Parathyroid adenoma (tissue), 2 donors: ENCODE data around the gene RUFY4.
"Not testable (repeated sequence)": the region's sequence is repeated elsewhere in the genome, so short reads cannot be mapped to it uniquely, and the experiment has no call there.

Source experiments
- H2AFZ ChIP-seq: fragments of 300-600 bp; sonication (generic); one replicate; pipeline ENCODE4 v1.7.0; 2017; ENCODE audit warnings: antibody characterized with exemption, mild to moderate bottlenecking
- H3K27ac ChIP-seq: fragments of 300-600 bp; sonication (generic); one replicate; pipeline ENCODE4 v1.7.0; 2017
- H3K27me3 ChIP-seq: fragments of 300-600 bp; sonication (generic); one replicate; pipeline ENCODE4 v1.7.0; 2017; ENCODE audit warnings: low read length; ENCODE audit not compliant: control insufficient read depth, insufficient read depth
- H3K36me3 ChIP-seq: fragments of 300-600 bp; sonication (generic); one replicate; pipeline ENCODE4 v1.7.0; 2017; ENCODE audit warnings: low read length; ENCODE audit not compliant: control insufficient read depth, insufficient read depth
- H3K4me1 ChIP-seq: fragments of 300-600 bp; sonication (generic); one replicate; pipeline ENCODE4 v1.7.0; 2017; ENCODE audit warnings: control low read depth
- H3K4me2 ChIP-seq: fragments of 300-600 bp; sonication (generic); one replicate; pipeline ENCODE4 v1.7.0; 2017; ENCODE audit warnings: low read length
- H3K4me3 ChIP-seq: fragments of 300-600 bp; sonication (generic); one replicate; pipeline ENCODE4 v1.7.0; 2017; ENCODE audit warnings: low read depth, low read length
- H3K79me2 ChIP-seq: fragments of 300-600 bp; sonication (generic); one replicate; pipeline ENCODE4 v1.7.0; 2017; ENCODE audit warnings: control low read depth
- H3K9ac ChIP-seq: fragments of 300-600 bp; sonication (generic); one replicate; pipeline ENCODE4 v1.7.0; 2017; ENCODE audit warnings: mild to moderate bottlenecking
- H3K9me3 ChIP-seq: fragments of 300-600 bp; sonication (generic); one replicate; pipeline ENCODE4 v1.7.0; 2017; ENCODE audit warnings: low read length; ENCODE audit not compliant: control insufficient read depth
- CTCF ChIP-seq: fragments of 300-600 bp; sonication (generic); IDR thresholded peaks from one replicate; pipeline ENCODE4 v1.7.0; 2017; ENCODE audit warnings: antibody characterized with exemption, mild to moderate bottlenecking
- donor health status: primary hyperparathyroidism.

The RUFY4 gene

GRCh38 chr2:218043701-218044109 is 25.3 kb upstream of the RUFY4 start:
- no peak overlapping the region for H3K4me3 ChIP-seq
- H3K36me3 ChIP-seq, result no peaks in the 10 kb centered on the region
- H3K4me2 ChIP-seq, result no peak overlapping the region
- no peaks in the 10 kb centered on the region for H3K79me2 ChIP-seq
- H2AFZ ChIP-seq, result no peak overlapping the region
- H3K27ac ChIP-seq, result no peak overlapping the region
- no peak overlapping the region for H3K9ac ChIP-seq
- H3K4me1 ChIP-seq, result no peaks in the 10 kb centered on the region
- TF ChIP-seq CTCF, result no peak
- no peaks in the 10 kb centered on the region for H3K9me3 ChIP-seq
- no peaks in the 10 kb centered on the region for H3K27me3 ChIP-seq

GRCh38 chr2:218044599-218044998 is 24.5 kb upstream of the RUFY4 start:
- not testable (repeated sequence) for H3K9ac ChIP-seq, H3K9me3 ChIP-seq, H3K4me1 ChIP-seq, H3K79me2 ChIP-seq, H2AFZ ChIP-seq, H3K4me2 ChIP-seq, H3K4me3 ChIP-seq, H3K27ac ChIP-seq, H3K36me3 ChIP-seq, H3K27me3 ChIP-seq

GRCh38 chr2:218046238-218046637 is 22.8 kb upstream of the RUFY4 start:
- H3K79me2 ChIP-seq, result no peaks in the 10 kb centered on the region
- no peak overlapping the region for H3K4me3 ChIP-seq
- no peaks in the 10 kb centered on the region for H3K36me3 ChIP-seq
- no peaks in the 10 kb centered on the region for H3K4me1 ChIP-seq
- H3K27ac ChIP-seq, result no peak overlapping the region
- TF ChIP-seq CTCF, result no peak
- H2AFZ ChIP-seq, result no peak overlapping the region
- H3K9me3 ChIP-seq, result no peaks in the 10 kb centered on the region
- H3K27me3 ChIP-seq, result no peaks in the 10 kb centered on the region
- H3K9ac ChIP-seq, result no peak overlapping the region
- no peak overlapping the region for H3K4me2 ChIP-seq

GRCh38 chr2:218047536-218048225 is 21.4 kb upstream of the RUFY4 start:
- no peaks in the 10 kb centered on the region for H3K79me2 ChIP-seq
- TF ChIP-seq CTCF, result no peak

GRCh38 chr2:218051903-218052302 is 17.1 kb upstream of the RUFY4 start:
- H3K36me3 ChIP-seq, result no peaks in the 10 kb centered on the region
- H3K27ac ChIP-seq, result no peak overlapping the region
- no peak overlapping the region for H2AFZ ChIP-seq
- H3K4me2 ChIP-seq, result no peak overlapping the region
- no peaks in the 10 kb centered on the region for H3K27me3 ChIP-seq
- no peak overlapping the region for H3K9ac ChIP-seq
- no peak for TF ChIP-seq CTCF
- H3K9me3 ChIP-seq, result no peaks in the 10 kb centered on the region
- H3K79me2 ChIP-seq, result no peaks in the 10 kb centered on the region
- no peak overlapping the region for H3K4me3 ChIP-seq
- H3K4me1 ChIP-seq, result no peaks in the 10 kb centered on the region

More at GRCh38 chr2:218047536-218048225, 21.4 kb upstream of the RUFY4 start:
- Histone ChIP-seq H2AFZ (no peak overlapping the region), H3K4me1 (no peaks in the 10 kb centered on the region), H3K27ac (no peak overlapping the region), H3K36me3 (no peaks in the 10 kb centered on the region), H3K9me3 (no peaks in the 10 kb centered on the region), H3K4me3 (no peak overlapping the region), H3K27me3 (no peaks in the 10 kb centered on the region), H3K4me2 (no peak overlapping the region), H3K9ac (no peak overlapping the region)
